ENCODE data around the gene TEKT5.

The TEKT5 gene

DNA sequence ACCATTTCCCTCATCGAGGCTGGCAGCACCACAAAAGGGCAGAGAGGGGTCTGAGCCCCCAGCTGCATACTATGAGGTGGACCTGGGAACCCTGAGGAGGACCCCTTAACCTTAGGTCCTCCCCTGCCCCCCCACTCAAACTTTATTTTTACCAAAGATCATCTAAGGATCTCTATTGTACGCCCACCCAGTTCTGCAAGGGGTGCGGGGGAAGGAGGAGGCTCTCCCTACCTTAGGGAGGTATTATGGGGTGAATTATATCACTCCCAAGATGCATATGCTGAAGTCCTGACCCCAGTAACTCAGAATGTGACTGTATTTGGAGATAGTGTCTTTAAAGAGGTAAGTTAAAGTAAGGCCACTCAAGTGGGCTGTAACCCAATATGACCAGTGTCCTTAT lies 87.6 kb downstream of the TEKT5 start:
- DNase-seq = no peak

GRCh38 chr16:10606607-10607006 lies 88.1 kb downstream of the TEKT5 start:
- DNase-seq = no peak

GRCh38 chr16:10605636-10606035 lies 89.1 kb downstream of the TEKT5 start:
- no peak for DNase-seq

- DNase-seq = no peak
Observed at GRCh38 chr16:10601444-10602408, 93.0 kb downstream of the TEKT5 start.

GRCh38 chr16:10600782-10601443 lies 93.8 kb downstream of the TEKT5 start:
- DNase-seq = no peak

DNA sequence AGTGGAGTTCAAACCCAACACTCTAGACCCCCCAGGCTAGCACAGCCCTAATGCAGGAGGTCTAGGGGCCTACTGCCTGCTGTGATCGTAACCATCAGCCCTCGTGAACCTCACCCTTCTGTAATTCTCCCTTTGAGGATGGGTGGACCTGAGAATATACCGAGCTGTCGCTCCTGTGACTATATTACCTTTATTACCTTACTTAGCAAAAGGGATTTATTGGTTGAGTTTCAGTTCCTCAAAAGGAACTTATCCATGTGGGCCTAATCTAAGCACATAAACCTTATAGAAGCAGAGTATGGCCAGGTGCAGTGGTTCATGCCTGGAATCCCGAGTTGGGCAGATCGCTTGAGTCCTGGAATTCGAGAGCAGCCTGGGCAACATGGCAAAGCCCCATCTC lies 95.1 kb downstream of the TEKT5 start:
- DNase-seq = no peak

- no peak for DNase-seq
Observed at GRCh38 chr16:10598157-10598556, 96.6 kb downstream of the TEKT5 start.

DNA sequence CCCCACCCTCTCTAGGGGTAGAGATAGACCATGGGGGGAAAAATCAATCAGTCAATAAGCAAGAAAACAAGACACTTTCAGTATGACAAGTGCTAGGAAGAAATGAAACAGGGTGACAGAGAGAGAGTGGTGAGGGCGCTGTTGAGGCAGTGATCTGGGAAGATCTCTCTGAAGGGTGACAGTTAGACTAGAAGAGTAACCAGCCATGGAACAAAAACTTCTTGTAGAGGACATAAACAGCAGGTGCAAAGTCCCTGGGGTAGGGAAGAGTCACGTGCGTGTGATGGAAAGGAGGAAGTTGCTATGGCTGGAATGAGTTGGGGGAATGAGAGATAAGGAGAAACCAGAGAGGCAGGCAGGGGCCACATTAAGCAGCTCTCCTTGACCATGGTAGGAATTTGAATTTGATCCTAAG lies 97.5 kb downstream of the TEKT5 start:
- DNase-seq = no peak

DNA sequence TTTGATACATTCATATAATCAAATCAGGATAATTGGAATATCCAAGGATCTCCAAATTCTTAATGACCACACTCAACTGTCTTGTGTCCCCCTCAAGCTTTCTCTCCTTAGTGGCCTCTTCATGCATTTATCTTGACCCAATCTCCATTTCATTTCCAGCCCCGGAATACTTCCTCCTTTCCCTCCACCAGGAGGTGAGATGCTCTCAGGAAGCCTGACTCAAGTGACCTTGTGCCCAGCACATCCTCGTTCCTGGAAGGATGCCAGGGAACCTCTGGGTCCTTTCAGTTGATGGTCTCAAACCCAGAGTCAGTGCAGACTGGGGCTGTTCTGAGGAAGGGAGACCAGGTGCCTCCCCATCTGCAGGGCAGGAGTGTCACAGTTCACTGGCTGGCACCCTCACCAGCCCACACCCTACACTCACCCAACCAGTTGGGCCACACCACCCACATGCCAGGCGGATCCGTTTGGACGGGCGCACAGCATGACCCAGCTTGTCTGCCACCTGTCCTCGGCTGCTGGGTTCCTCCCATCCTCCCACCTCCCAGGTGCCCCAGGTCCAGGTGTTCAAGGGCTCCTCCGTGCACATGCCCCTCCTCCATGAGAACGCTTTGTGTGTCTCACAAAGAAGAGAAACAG lies 100.3 kb downstream of the TEKT5 start:
- DNase-seq = no peak

- DNase-seq = no peak
Observed at GRCh38 chr16:10592611-10593010, 102.1 kb downstream of the TEKT5 start.

DNA sequence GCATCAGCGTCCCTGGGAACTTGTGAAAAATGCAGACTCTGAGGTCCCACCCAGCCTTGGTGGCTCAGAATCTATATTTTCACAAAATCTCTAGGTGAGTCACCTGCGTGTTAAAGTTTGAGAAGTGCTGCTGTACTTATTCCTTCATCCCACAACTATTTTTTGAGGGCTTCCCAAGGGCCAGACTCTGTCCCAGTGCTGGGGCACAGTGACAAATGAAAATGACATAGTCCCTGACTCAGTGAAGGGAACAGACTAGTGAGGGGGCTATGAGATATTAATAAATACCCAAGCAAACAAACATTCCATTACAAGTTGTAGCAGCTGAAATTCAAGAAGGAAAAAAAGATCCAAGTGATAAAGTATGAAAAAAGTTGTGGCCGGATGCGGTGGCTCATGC lies 104.4 kb downstream of the TEKT5 start:
- DNase-seq = no peak

- no peak for DNase-seq
Observed at GRCh38 chr16:10589109-10589508, 105.6 kb downstream of the TEKT5 start.

- no peak for DNase-seq
Observed at GRCh38 chr16:10587622-10588021, 107.1 kb downstream of the TEKT5 start.

DNA sequence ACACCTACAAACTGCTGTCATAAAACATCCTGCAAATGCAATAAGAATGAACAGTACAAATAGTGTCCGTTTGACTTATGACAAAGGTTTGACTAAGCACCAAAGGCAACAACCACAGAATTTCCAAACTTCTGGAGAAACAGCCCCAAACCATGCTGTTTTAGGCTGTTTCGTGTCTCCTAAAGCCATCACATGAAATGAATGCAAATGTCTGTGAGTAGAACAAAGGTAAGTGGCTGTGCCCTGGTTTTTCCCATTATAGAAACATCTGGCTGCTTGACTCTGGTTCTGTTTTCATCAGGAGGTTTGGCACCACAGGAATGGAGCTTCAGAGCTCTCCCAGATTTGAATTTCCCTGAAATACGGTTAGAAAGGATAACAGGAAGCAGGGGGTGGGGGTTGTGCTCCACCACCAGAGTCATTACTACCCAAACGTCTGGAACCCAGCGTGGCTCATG lies 109.7 kb downstream of the TEKT5 start:
- no peak for DNase-seq

DNA sequence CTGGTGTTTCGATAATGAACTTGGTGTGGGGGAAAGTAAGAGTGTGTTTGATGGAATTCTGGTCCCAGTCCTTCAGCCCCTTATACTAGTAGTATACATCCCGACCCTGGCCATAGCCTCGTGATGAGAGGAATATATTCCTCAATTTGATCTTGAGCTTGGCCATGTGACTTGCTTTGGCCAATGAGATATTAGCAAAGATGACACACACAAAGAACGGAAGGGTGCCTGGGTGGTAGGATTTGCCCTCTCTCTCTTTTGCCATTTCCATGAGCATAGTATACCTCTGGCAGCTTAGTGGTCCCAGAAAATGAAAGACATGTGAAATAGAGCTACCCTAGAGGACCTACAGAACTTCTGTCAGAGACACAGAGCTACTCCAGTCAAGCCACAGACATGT lies 111.5 kb downstream of the TEKT5 start:
- DNase-seq = no peak

- no peak for DNase-seq
Observed at GRCh38 chr16:10581507-10581906, 113.2 kb downstream of the TEKT5 start.

- no peak for DNase-seq
Observed at GRCh38 chr16:10580883-10581247, 113.9 kb downstream of the TEKT5 start.

DNA sequence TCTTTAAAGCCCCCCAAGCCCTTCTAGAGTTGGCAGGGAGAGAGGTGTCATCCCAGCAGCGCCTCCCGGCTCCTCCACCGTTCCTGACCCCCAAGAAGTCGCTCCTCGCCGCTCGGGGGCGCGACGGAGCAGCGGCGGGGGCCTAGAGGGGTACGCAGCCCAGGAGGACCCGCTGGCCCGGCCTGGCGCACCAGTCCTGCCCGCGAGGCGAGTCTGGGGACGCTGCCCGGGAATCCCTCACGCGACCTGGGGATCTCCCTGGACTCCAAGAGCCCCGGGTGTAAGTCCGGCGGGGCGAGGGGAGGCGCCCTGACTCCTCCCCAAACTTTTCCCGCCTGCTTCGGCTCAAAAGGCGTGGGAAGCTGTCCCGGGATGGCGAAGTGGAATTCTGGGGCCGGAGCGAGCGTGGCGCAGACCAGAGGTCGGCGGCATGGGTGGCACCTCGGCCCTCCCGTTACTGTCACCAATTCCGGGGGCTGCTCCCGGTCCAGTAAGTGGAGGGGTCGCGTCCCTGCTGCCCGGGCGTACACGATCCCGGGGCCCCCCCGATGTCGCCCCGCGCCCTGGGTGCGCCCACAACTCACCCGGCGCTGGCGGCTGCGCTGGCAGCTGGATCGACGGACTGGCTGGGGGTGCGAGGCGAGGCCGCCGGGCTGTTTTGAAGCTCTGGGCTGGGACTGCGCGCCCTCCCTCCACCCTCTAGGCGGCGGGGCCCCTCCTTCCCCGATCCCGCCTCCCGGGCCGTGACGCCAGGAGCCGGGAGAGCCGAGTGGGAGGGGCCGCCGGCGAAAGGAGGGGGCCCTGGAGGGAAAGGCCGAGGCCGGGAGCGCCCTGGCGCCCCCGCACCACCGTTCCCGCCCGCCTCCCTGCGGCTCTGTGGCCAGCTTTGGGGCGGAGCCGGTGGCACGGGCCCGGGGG lies 114.5 kb downstream of the TEKT5 start, which contains the start of gene EMP2:
Gene EMP2, minus strand, starts transcription at position 634 of the 918 bp plus-strand sequence. CDS start 32,981 bp downstream, outside the sequence.
- DNase-seq = no peak

DNA sequence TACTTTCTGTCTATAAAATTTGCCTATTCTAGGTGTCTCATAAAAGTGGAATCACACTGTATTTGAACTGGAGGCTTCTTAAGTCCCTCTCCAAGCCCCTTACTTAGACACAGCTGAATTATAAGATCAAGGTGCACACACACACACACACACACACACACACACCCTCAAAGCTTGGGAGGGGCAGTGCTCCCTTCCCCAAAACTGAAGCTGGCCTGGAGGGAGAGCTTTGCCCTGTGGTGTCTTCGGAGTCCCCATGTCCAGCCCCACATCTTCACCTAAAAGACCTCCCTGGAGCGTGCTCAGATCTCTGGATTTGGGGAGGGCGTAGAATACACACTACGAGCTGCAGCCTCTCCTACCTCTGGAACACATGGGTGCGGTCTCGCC lies 115.2 kb downstream of the TEKT5 start:
- no peak for DNase-seq

GRCh38 chr16:10578474-10579316 lies 116.0 kb downstream of the TEKT5 start:
- no peak for DNase-seq
